ENCODE data around the gene NPRL2.

Gene NPRL2

GRCh38 chr3:50324351-50325112 lies 26.0 kb downstream of the NPRL2 start:
- peak; percentile 95 for TF ChIP-seq CTCF (conservative IDR thresholded peaks at IDR 0.05)
- peak overlapping the region; percentile 97; the same call in 1 of the 2 replicates for H3K27ac ChIP-seq

- H3K27ac ChIP-seq = peak overlapping the region; percentile 97; the same call in 1 of the 2 replicates
- no peak for TF ChIP-seq CTCF (conservative IDR thresholded peaks at IDR 0.05)
Observed at GRCh38 chr3:50323614-50324199, 26.9 kb downstream of the NPRL2 start.

GRCh38 chr3:50323092-50323600 lies 27.4 kb downstream of the NPRL2 start:
- H3K27ac ChIP-seq = peak overlapping the region; percentile 97; the same call in 1 of the 2 replicates
- no peak for TF ChIP-seq CTCF (conservative IDR thresholded peaks at IDR 0.05)

GRCh38 chr3:50322386-50323091 lies 28.0 kb downstream of the NPRL2 start, which contains the start of gene HYAL2:
HYAL2 (minus strand) TSS chr3:50322745; CDS start chr3:50320489, 2,256 bp downstream.
- peak within 1 kb of the TSS; percentile 97 for H3K27ac ChIP-seq
- no peak for TF ChIP-seq CTCF (conservative IDR thresholded peaks at IDR 0.05)

- TF ChIP-seq CTCF (conservative IDR thresholded peaks at IDR 0.05) = no peak; the same call in 1 of the 2 replicates
- H3K27ac ChIP-seq = peak overlapping the region; percentile 97
Observed at GRCh38 chr3:50322115-50322385, 28.5 kb downstream of the NPRL2 start.

- peak; percentile 74 for TF ChIP-seq CTCF (conservative IDR thresholded peaks at IDR 0.05)
Observed at GRCh38 chr3:50321336-50322114, 29.1 kb downstream of the NPRL2 start.

More at GRCh38 chr3:50321336-50322114, 29.1 kb downstream of the NPRL2 start:
- peak overlapping the region; percentile 97 for H3K27ac ChIP-seq

Data from VCaP (cell line).